Retinal pigment epithelial cell (primary cell): ENCODE measurements around the gene SLC9A9.

ENCODE experiments used
- DNase-seq: peaks from one replicate; pipeline ENCODE4 v3.0.0-alpha.2; 2010; ENCODE audit warnings: low read depth
- H3K4me3 ChIP-seq: 2 replicates; pipeline ENCODE4 v1.5.1; 2011; ENCODE audit warnings: mild to moderate bottlenecking, low read length, control low read depth, moderate library complexity
- TF ChIP-seq, protein P1 (sequence below): conservative IDR thresholded peaks from 2 replicates; pipeline ENCODE4 v1.5.1; 2011; ENCODE audit warnings: low read depth, low read length, control low read depth, inconsistent platforms

Gene SLC9A9

DNA sequence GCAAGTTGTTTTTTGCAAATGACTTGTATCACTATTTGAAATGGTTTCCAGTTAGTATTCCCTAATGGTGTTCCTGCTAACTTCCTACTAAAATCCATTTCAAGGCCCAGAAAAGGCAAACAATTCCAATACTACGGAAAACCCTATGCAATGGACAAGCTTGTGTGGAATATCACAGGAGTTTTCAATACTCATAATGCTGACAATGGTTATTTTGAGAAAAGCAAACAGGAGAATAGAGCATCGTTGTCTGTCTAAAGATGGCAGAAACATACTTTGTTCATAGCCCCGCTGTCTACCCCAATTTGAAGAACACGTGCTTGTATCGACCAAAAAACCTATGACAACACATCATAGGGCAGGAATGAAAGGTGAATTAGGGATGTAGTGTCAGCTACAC lies 400.8 kb downstream of the SLC9A9 start:
- TF ChIP-seq, protein P1, sequence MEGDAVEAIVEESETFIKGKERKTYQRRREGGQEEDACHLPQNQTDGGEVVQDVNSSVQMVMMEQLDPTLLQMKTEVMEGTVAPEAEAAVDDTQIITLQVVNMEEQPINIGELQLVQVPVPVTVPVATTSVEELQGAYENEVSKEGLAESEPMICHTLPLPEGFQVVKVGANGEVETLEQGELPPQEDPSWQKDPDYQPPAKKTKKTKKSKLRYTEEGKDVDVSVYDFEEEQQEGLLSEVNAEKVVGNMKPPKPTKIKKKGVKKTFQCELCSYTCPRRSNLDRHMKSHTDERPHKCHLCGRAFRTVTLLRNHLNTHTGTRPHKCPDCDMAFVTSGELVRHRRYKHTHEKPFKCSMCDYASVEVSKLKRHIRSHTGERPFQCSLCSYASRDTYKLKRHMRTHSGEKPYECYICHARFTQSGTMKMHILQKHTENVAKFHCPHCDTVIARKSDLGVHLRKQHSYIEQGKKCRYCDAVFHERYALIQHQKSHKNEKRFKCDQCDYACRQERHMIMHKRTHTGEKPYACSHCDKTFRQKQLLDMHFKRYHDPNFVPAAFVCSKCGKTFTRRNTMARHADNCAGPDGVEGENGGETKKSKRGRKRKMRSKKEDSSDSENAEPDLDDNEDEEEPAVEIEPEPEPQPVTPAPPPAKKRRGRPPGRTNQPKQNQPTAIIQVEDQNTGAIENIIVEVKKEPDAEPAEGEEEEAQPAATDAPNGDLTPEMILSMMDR: no peak
- no peak for DNase-seq
- H3K4me3 ChIP-seq: no peak overlapping the region

DNA sequence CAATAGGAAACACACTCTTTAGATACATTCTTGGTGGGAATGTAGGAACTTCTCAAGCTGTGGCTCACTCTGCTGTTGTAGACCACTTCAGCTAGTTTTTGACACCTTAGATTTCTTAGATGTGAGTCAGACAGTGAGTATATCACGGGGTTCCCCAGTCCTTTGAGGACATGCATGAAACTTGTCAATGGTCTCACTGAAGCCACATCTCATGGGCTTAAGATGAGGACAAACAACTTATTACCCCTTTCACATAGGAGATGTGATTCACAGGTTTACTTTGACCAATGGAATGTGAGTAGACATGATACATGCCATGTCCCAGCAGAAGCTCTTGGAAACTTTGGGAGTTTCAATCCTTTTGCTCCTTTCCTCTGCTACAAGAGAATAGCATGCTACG lies 403.1 kb downstream of the SLC9A9 start:
- TF ChIP-seq, protein P1: no peak
- DNase-seq: no peak
- no peak overlapping the region for H3K4me3 ChIP-seq

DNA sequence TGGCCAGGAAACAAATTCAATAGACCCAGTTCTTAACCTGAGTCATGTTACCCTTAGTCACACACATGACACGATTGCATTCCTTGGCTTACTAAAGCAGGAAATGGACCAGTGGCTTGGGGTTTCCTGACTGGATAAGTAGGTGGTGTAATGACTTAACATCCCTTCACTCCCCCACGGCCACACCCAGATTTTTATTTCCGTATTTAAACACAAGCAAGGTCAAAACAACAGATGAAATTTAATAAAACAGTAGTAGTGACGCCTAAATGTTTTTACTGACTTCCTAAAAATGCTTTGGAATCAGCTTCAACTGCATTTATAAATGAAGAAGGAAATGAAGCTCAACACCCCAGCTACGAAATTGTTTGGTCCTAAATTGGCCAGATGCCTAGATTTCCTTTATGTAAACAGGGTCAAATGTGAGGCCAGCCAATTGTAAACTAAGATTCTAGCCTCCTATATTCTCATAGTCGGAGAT lies 404.4 kb downstream of the SLC9A9 start:
- peak; percentile 99 for DNase-seq

DNA sequence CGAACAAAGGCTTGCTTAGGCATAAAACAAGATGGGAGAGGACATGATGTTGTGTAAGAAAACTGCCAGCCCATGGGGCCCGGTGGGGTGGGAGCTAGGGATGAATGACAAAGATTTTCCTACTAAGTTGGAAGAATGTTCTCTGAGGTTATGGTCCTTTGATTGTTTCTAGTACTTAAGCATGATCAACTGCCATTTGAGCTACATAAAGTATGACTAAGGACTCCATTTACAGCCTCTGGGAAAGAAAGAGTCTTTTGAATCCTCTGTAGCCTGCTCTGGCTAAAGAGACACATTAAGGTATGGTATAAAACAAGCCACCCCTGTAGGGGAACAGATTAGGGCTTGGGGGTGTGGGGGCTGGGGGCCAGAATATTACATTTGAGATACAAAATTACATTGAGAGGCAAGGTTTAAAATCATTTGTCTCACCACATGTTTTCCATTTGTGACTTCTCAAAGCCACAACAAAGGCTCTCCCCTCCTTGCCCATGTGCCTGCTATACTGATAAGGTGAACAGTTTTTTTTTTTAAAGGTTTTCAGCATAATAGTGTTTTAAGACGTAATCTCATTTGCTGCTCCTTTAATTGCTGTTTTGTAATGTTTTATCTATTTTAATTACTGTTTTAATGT lies 405.3 kb downstream of the SLC9A9 start:
- no peak for DNase-seq
- no peak overlapping the region for H3K4me3 ChIP-seq
- TF ChIP-seq, protein P1: no peak

More for the DNA sequence above, 404.4 kb downstream of the SLC9A9 start:
- TF ChIP-seq, protein P1: no peak
- H3K4me3 ChIP-seq: no peak overlapping the region

DNA sequence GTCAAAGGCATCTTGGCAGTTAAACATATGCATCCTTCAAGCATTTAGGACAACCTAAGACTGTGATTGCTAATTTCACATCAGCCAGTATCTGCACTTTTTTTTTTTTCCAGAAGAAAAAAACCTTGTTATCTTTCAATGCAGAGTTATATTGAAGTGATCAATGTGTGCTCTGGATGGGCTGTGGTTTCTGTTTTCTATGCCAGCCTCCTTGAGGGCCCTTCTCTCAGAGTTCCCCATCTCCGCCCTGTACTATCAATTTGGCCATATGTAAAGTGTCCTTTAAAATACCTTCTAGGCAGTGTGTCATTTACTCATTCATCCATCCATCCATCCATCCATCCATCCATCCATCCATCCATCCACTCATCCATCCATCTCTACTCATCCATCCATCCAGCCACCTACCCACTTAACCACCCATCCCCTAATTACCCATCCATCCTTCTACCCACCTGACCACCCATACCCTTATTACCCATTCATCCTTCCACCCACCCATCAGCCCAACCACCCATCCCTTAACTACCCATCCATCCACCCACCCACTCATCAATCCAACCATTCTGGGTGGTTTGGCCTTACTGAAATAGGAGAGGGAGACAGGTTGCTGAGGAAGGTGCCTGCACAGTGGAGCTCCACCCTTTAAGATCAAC lies 406.6 kb downstream of the SLC9A9 start:
- no peak overlapping the region for H3K4me3 ChIP-seq
- TF ChIP-seq, protein P1: no peak
- no peak for DNase-seq

DNA sequence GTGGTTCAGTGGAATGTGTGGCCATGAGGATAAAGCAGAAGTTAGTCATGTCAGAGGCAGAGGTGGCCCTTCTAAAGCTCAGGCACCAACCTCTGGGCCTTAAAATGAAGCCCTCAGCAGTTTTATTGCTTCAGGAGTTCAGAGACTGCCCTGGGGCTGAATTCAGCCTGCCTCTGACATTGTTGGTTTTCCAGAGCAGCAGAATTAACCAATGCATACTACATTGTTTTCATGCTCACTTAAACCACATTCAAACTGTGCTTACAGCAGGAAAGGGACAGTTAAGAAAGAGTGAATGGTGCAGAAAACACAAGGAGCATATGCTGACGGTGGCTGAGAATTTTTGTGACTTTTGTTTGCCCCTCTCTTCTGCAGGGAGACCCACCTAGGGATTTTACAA lies 408.5 kb downstream of the SLC9A9 start:
- no peak for DNase-seq
- TF ChIP-seq, protein P1: no peak
- H3K4me3 ChIP-seq: no peak overlapping the region

DNA sequence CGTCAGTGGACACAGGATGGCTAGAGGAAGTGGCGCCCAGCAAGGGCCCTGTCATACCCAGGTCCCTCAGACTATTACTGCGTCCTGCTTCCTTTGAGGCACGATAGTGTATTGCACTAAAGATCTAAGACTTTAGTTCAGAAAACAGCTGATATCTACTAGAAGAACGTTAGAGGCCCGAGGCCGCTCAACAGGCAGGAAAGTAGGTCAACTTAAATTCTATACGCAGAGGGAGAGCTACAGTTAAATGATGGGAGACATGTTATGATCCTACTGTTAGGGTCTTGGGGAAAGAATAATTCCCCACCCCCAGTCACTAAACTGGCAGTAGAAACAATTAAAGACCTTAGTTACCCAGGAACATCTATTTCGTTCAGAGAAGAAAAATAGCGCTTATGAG lies 410.9 kb downstream of the SLC9A9 start:
- DNase-seq: no peak
- H3K4me3 ChIP-seq: no peak overlapping the region
- TF ChIP-seq, protein P1: no peak
